ENCODE data around the gene NFE2L1. TPM values are rescaled to one million over a fixed set of nuclear protein-coding genes. Genes with fewer than 3 reads are reported as not detected.
"Not testable (repeated sequence)": the region's sequence is repeated elsewhere in the genome, so short reads cannot be mapped to it uniquely, and the experiment has no call there.

Gene NFE2L1
- total RNA-seq, 1 donor from 2014 or later = 911 TPM

GRCh38 chr17:48017817-48018158, 30.4 kb upstream of the NFE2L1 start:
- DNase-seq; ATAC-seq (ENCODE audit: poor library complexity): not testable (repeated sequence)
- intact Hi-C loops (cut with DNase I) = loop anchor here (2.0 kb wide), 2 partner anchors 39 to 69 kb away; no protein-coding TSS in a partner anchor

- no peak for DNase-seq
- intact Hi-C loops (cut with DNase I) = no loop called here
- no peak for ATAC-seq (ENCODE audit: poor library complexity)
These were observed 26.2 kb upstream of the NFE2L1 start for GRCh38 chr17:48021934-48022333.

- DNase-seq = no peak
- ATAC-seq (ENCODE audit: poor library complexity) = no peak
- intact Hi-C loops (cut with DNase I) = no loop called here
These were observed 25.3 kb upstream of the NFE2L1 start for GRCh38 chr17:48022901-48023300.

- DNase-seq (peak; percentile 92), ATAC-seq (ENCODE audit: poor library complexity) (peak; percentile 74)
- intact Hi-C loops (cut with DNase I) = loop anchor here (2.0 kb wide), 1 partner anchor 107 kb away; no protein-coding TSS in a partner anchor
These were observed 24.6 kb upstream of the NFE2L1 start for GRCh38 chr17:48023400-48024148.

GRCh38 chr17:48024149-48025039, 23.8 kb upstream of the NFE2L1 start:
- ATAC-seq (ENCODE audit: poor library complexity) (peak; percentile 18), DNase-seq (peak; percentile 76)
- intact Hi-C loops (cut with DNase I) = loop anchor here (2.0 kb wide), 1 partner anchor 106 kb away; no protein-coding TSS in a partner anchor

GRCh38 chr17:48025040-48025903, 22.9 kb upstream of the NFE2L1 start:
- DNase-seq (peak; percentile 99), ATAC-seq (ENCODE audit: poor library complexity) (peak; percentile 89)
- intact Hi-C loops (cut with DNase I) = loop anchor here (2.0 kb wide), 1 partner anchor 106 kb away; no protein-coding TSS in a partner anchor

GRCh38 chr17:48025904-48026501, 22.2 kb upstream of the NFE2L1 start:
- ATAC-seq (ENCODE audit: poor library complexity) (no peak), DNase-seq (no peak)
- intact Hi-C loops (cut with DNase I) = loop anchor here (2.0 kb wide), 2 partner anchors 49 to 105 kb away; no protein-coding TSS in a partner anchor

GRCh38 chr17:48026502-48027321, 21.4 kb upstream of the NFE2L1 start:
- ATAC-seq (ENCODE audit: poor library complexity) = peak; percentile 45
- intact Hi-C loops (cut with DNase I) = loop anchor here (2.0 kb wide), 1 partner anchor 48 kb away; no protein-coding TSS in a partner anchor
- DNase-seq = peak; percentile 90

- ATAC-seq (ENCODE audit: poor library complexity) (no peak), DNase-seq (no peak)
- intact Hi-C loops (cut with DNase I) = loop anchor here (2.0 kb wide), 1 partner anchor 47 kb away; no protein-coding TSS in a partner anchor
These were observed 20.7 kb upstream of the NFE2L1 start for GRCh38 chr17:48027322-48027981.

DNA sequence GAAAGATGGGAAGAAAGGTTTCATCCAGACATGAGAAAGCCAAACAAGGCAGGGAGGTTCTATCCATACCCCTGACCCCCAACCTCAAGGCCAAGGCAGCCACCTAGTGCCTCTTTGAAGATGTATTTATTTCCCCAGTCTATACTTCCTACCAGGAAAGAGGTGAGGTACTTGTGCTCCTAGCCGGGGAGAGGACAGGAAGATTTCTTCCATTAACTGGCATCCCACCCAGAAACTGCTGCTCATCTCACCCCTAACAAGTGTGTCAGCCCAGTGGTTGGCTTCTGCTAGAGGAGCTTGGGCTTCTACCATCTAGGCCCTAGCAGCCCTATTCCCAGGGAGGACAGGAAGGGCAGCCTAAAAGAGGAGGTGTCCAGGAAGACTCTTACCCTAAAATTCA, 19.4 kb upstream of the NFE2L1 start:
- ATAC-seq (ENCODE audit: poor library complexity) = no peak
- intact Hi-C loops (cut with DNase I) = no loop called here
- no peak for DNase-seq

- intact Hi-C loops (cut with DNase I) = no loop called here
- DNase-seq (no peak), ATAC-seq (ENCODE audit: poor library complexity) (no peak)
These were observed 17.6 kb upstream of the NFE2L1 start for GRCh38 chr17:48030531-48030930.

GRCh38 chr17:48031966-48032365, 16.2 kb upstream of the NFE2L1 start:
- ATAC-seq (ENCODE audit: poor library complexity) = no peak
- intact Hi-C loops (cut with DNase I) = no loop called here
- no peak for DNase-seq

DNA sequence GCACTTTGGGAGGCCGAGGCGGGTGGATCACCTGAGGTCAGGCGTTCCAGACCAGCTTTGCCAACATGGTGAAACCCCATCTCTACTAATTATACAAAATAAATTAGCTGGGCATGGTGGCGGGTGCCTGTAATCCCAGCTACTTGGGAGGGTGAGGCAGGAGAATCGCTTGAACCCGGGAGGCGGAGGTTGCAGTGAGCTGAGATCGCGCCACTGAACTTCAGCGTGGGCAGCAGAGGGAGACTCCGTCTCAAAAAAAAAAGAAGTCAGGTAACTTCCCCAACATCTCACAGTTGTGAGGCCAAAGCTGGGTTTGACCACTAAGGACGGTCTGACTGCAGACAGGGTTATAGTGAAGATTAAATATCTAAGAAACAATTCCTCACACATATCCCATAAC, 13.4 kb upstream of the NFE2L1 start:
- DNase-seq; ATAC-seq (ENCODE audit: poor library complexity); intact Hi-C loops (cut with DNase I): not testable (repeated sequence)

- DNase-seq = no peak
- ATAC-seq (ENCODE audit: poor library complexity) = no peak
- intact Hi-C loops (cut with DNase I) = no loop called here
These were observed 11.5 kb upstream of the NFE2L1 start for GRCh38 chr17:48036693-48037035.

DNA sequence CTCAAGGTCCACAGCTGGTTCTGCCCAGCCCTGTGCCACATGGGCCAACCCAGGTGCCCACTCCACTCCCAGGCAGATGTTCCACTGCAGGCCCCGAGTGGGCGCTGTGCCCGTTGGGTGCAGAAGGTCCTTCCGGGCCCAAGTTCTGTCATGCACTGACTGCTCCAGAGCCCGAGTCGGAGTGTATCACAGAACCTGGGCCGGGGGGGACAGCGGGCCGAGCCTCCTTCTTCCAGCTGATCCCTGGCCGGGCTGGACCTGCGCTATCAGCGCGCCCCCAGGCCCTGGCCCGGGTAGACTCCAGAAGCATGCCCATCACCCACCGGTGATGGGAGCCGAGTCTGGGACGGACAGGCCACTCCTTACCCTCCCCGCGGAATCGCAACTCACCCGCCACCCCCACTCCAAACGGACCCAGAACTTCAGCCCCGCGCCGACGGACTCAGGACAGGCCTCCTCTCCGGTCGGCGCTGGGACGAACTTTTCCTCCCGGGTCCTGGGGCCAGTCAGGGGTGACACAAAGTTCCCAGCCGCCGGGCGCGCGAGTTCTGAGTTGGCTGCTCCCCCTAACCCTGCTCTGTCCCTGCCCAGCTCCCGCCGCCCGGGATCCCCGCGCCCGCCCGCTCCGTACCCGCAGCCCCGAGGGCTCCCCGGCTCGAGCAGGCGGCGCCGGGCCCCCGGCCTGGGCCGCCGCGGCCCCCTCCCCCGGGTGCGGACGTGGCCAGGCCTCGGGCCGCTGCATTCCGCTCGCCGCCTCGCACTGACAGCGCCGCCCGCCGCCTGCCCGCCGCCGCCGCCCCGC, 10.9 kb upstream of the NFE2L1 start, which contains the start of gene COPZ2:
Gene COPZ2 (minus strand): TSS at position 762 of the 802 bp plus-strand sequence. CDS start 20 bp downstream, at position 742.
- DNase-seq (peak; percentile 84), ATAC-seq (ENCODE audit: poor library complexity) (peak; percentile 94)
- intact Hi-C loops (cut with DNase I) = no loop called here

GRCh38 chr17:48037838-48038323, 10.3 kb upstream of the NFE2L1 start:
- intact Hi-C loops (cut with DNase I) = no loop called here
- no peak for ATAC-seq (ENCODE audit: poor library complexity)
- DNase-seq = no peak

Data from Right ventricle myocardium superior (tissue), 1 donor.